ENCODE data around the gene PCDH7. TPM values are rescaled to one million over a fixed set of nuclear protein-coding genes. Genes with fewer than 3 reads are reported as not detected.

The PCDH7 gene
- total RNA-seq, 1 experiment from 2014 or later, result 28.6 TPM

GRCh38 chr4:30755346-30755745 lies 35.2 kb downstream of the PCDH7 start:
- no peak for DNase-seq
- intact Hi-C loops (cut with micrococcal nuclease; ENCODE audit: unreplicated experiment), result loop anchor here (10.0 kb wide), 2 partner anchors 109 to 329 kb away; no protein-coding TSS in a partner anchor
- ChIA-PET CTCF (interaction anchor here (0.5 kb wide), 1 partner anchor 8 kb away, joined by 12 read pairs; no protein-coding TSS in a partner anchor), POLR2A (ENCODE audit: unreplicated experiment) (no interaction called here)
- no peak overlapping the region for H3K4me3 ChIP-seq
- H3K27me3 ChIP-seq (ENCODE audit: insufficient read depth, low read depth), result no peaks in the 10 kb centered on the region
- H2AFZ ChIP-seq, result no peak overlapping the region
- no peaks in the 10 kb centered on the region for H4K20me1 ChIP-seq (ENCODE audit: insufficient read depth)
- H3K4me2 ChIP-seq, result no peak overlapping the region
- H3F3A ChIP-seq (ENCODE audit: insufficient read depth, low read depth), result peaks cover 21% of the 10 kb centered on the region; the same call in 1 of the 2 replicates
- no peaks in the 10 kb centered on the region for H3K79me2 ChIP-seq (ENCODE audit: low read depth)
- H3K4me1 ChIP-seq (replicated peaks; ENCODE audit: insufficient read depth), result peaks cover 44% of the 10 kb centered on the region
- no TSS peak for BruUV-seq (replicated peaks)
- TF ChIP-seq CTCF (conservative IDR thresholded peaks at IDR 0.05) (no peak), EZH2 (IDR thresholded peaks at IDR 0.05; ENCODE audit: low read depth) (no peak)
- H3K36me3 ChIP-seq (ENCODE audit: low read depth), result no peaks in the 10 kb centered on the region
- no peaks in the 10 kb centered on the region for H3K9me2 ChIP-seq (ENCODE audit: insufficient read depth)
- H3K9me3 ChIP-seq (ENCODE audit: insufficient read depth, low read depth), result no peaks in the 10 kb centered on the region; the same call in 1 of the 2 replicates
- no peak overlapping the region for H3K27ac ChIP-seq

- Histone ChIP-seq H3K4me2 (peak overlapping the region; percentile 53; the same call in 1 of the 2 replicates), H2AFZ (no peak overlapping the region), H3K36me3 (ENCODE audit: low read depth) (no peaks in the 10 kb centered on the region), H3K9me3 (ENCODE audit: insufficient read depth, low read depth) (no peaks in the 10 kb centered on the region; the same call in 1 of the 2 replicates), H3K79me2 (ENCODE audit: low read depth) (no peaks in the 10 kb centered on the region), H3K9me2 (ENCODE audit: insufficient read depth) (no peaks in the 10 kb centered on the region), H3K4me3 (0 out of 2 replicates have a peak overlapping the region, but pooled peaks have one; percentile 4), H4K20me1 (ENCODE audit: insufficient read depth) (no peaks in the 10 kb centered on the region), H3K4me1 (replicated peaks; ENCODE audit: insufficient read depth) (peaks cover 44% of the 10 kb centered on the region), H3F3A (ENCODE audit: insufficient read depth, low read depth) (peaks cover 21% of the 10 kb centered on the region; the same call in 1 of the 2 replicates), H3K27ac (peak overlapping the region; percentile 83), H3K27me3 (ENCODE audit: insufficient read depth, low read depth) (no peaks in the 10 kb centered on the region)
- CTCF ChIA-PET, result interaction anchor here (0.7 kb wide), 1 partner anchor 14 kb away, joined by 4 read pairs; no protein-coding TSS in a partner anchor
- intact Hi-C loops (cut with micrococcal nuclease; ENCODE audit: unreplicated experiment), result loop anchor here (2.0 to 10.0 kb wide), 3 partner anchors 36 to 328 kb away; partner anchors contain the start of gene PCDH7
- DNase-seq, result no peak
- TF ChIP-seq CTCF (conservative IDR thresholded peaks at IDR 0.05) (no peak), EZH2 (IDR thresholded peaks at IDR 0.05; ENCODE audit: low read depth) (no peak)
- no TSS peak for BruUV-seq (replicated peaks)
- POLR2A ChIA-PET (ENCODE audit: unreplicated experiment), result interaction anchor here (0.6 kb wide), 1 partner anchor 36 kb away, joined by 36 read pairs; the partner anchor contains the start of gene PCDH7
Observed at GRCh38 chr4:30756553-30756952, 36.4 kb downstream of the PCDH7 start.

GRCh38 chr4:30757357-30757756 lies 37.2 kb downstream of the PCDH7 start:
- Histone ChIP-seq H3K9me2 (ENCODE audit: insufficient read depth) (no peaks in the 10 kb centered on the region), H4K20me1 (ENCODE audit: insufficient read depth) (no peaks in the 10 kb centered on the region), H3K27me3 (ENCODE audit: insufficient read depth, low read depth) (no peaks in the 10 kb centered on the region), H3K4me1 (replicated peaks; ENCODE audit: insufficient read depth) (peaks cover 44% of the 10 kb centered on the region), H3K36me3 (ENCODE audit: low read depth) (no peaks in the 10 kb centered on the region), H3K4me3 (peak overlapping the region; percentile 4; the same call in 1 of the 2 replicates), H3K27ac (peak overlapping the region; percentile 83), H3K9me3 (ENCODE audit: insufficient read depth, low read depth) (no peaks in the 10 kb centered on the region; the same call in 1 of the 2 replicates), H3K79me2 (ENCODE audit: low read depth) (no peaks in the 10 kb centered on the region), H3K4me2 (peak overlapping the region; percentile 53), H2AFZ (no peak overlapping the region; the same call in 1 of the 2 replicates), H3F3A (ENCODE audit: insufficient read depth, low read depth) (peaks cover 21% of the 10 kb centered on the region; the same call in 1 of the 2 replicates)
- intact Hi-C loops (cut with micrococcal nuclease; ENCODE audit: unreplicated experiment), result loop anchor here (1.0 to 10.0 kb wide), 5 partner anchors 37 to 327 kb away; partner anchors contain the start of gene PCDH7
- TF ChIP-seq EZH2 (IDR thresholded peaks at IDR 0.05; ENCODE audit: low read depth) (no peak), CTCF (conservative IDR thresholded peaks at IDR 0.05) (no peak)
- CTCF ChIA-PET, result interaction anchor here (0.7 kb wide), 1 partner anchor 13 kb away, joined by 4 read pairs; no protein-coding TSS in a partner anchor
- BruUV-seq (replicated peaks), result no TSS peak
- peak; percentile 52 to 89 for DNase-seq
- POLR2A ChIA-PET (ENCODE audit: unreplicated experiment), result interaction anchor here (0.6 to 1.0 kb wide), 2 partner anchors 12 to 1268 kb away, joined by 4 to 9 read pairs; no protein-coding TSS in a partner anchor
